Measurements from ENCODE around the gene DMWD.

GRCh38 chr19:45739498-45740439 is 52.9 kb downstream of the DMWD start:
- no peak for TF ChIP-seq CTCF (CRISPR knock-in tag; IDR thresholded peaks at IDR 0.05)
- no peak for TF ChIP-seq THYN1 (CRISPR knock-in tag; IDR thresholded peaks at IDR 0.05; ENCODE audit: borderline replicate concordance, low read depth)
- TF ChIP-seq ELF1 (CRISPR knock-in tag; IDR thresholded peaks at IDR 0.05) = no peak
- TF ChIP-seq RAD21 (CRISPR knock-in tag; IDR thresholded peaks at IDR 0.05) = no peak
- no peak for TF ChIP-seq FOXJ3 (CRISPR knock-in tag; IDR thresholded peaks at IDR 0.05; ENCODE audit: borderline replicate concordance)
- no peak for TF ChIP-seq KAT8 (CRISPR knock-in tag; IDR thresholded peaks at IDR 0.05)
- no peak for TF ChIP-seq ZNF790 (CRISPR knock-in tag; IDR thresholded peaks at IDR 0.05; ENCODE audit: borderline replicate concordance)
- TF ChIP-seq ZNF225 (CRISPR knock-in tag; IDR thresholded peaks at IDR 0.05) = no peak
- no peak for TF ChIP-seq TARDBP (CRISPR knock-in tag; IDR thresholded peaks at IDR 0.05)
- no peak; a peak in 1 of 4 replicates for TF ChIP-seq POLR2A (IDR thresholded peaks at IDR 0.05; ENCODE audit: insufficient read depth in 1 of 2, low read depth in 2 of 2, low read length in 2 of 2)
- TF ChIP-seq ZNF772 (CRISPR knock-in tag; IDR thresholded peaks at IDR 0.05) = no peak
